A549 (cell line): ENCODE results near the gene RND2. TPM values are rescaled to one million over a fixed set of nuclear protein-coding genes. Genes with fewer than 3 reads are reported as not detected.

Source experiments
- ATAC-seq, 2 experiments: fragments of 200-7000 bp in 1 of 2; fragments of >200 bp in 1 of 2; cut with Nextera tagmentation in 1 of 2; cut with Tn5 transposase in 1 of 2; 3 replicates each; pipeline versions ENCODE4 v1.8.0 to v1.9.1; 2018 to 2020; ENCODE audit warnings: mild to moderate bottlenecking in 1 of 2, moderate library complexity in 1 of 2
- CTCF ChIA-PET: fragments of 300-600 bp; sonication (Branson Sonifier 250); formaldehyde crosslinking; extraction: SDS; loops from one replicate; lab custom pipeline; 2021; ENCODE audit warnings: antibody characterized with exemption, inconsistent platforms; lab: Yijun Ruan, JAX
- POLR2A ChIA-PET: fragments of 350-600 bp; formaldehyde crosslinking; extraction: SDS; loops from one replicate; lab custom pipeline; 2021; ENCODE audit warnings: antibody characterized with exemption, inconsistent platforms; lab: Yijun Ruan, JAX
- DNase-seq, 2 experiments: peaks; one replicate each; pipeline versions ENCODE4 v3.0.0 to v3.0.0-alpha.2; 2011 to 2016; ENCODE audit warnings: low read depth in 1 of 2, low spot score in 1 of 2
- FAIRE-seq: peaks from 2 replicates; lab custom pipeline; 2011; peaks lifted over from hg19 to GRCh38; lab: Jason Lieb, UNC
- H3K27ac ChIP-seq, 2 experiments: fragments of >200 bp; sonication (Bioruptor Twin); formaldehyde crosslinking; 3 replicates each; pipeline ENCODE4 v1.5.1; 2016 to 2017
- H3K4me1 ChIP-seq: fragments of >200 bp; sonication (Bioruptor Twin); formaldehyde crosslinking; 3 replicates; pipeline ENCODE4 v1.6.1; 2016
- H3K4me2 ChIP-seq: fragments of >200 bp; sonication (Bioruptor Twin); formaldehyde crosslinking; 3 replicates; pipeline ENCODE4 v1.6.1; 2016
- H3K4me3 ChIP-seq: fragments of >200 bp; sonication (Bioruptor Twin); formaldehyde crosslinking; 3 replicates; pipeline ENCODE4 v1.5.1; 2016
- H3K9me3 ChIP-seq: fragments of >200 bp; sonication (Bioruptor Twin); formaldehyde crosslinking; 3 replicates; pipeline ENCODE4 v1.6.1; 2016
- BHLHE40 ChIP-seq: IDR thresholded peaks from 2 replicates; pipeline ENCODE4 v1.6.1; 2012; ENCODE audit warnings: low read depth, low read length, inconsistent platforms
- FOSB ChIP-seq: fragments of 250-450 bp; sonication (Bioruptor Pico); IDR thresholded peaks from 2 replicates; pipeline ENCODE4 v1.5.0; 2020; ENCODE audit warnings: mild to moderate bottlenecking, moderate library complexity
- FOXS1 ChIP-seq: fragments of 250-450 bp; sonication (Bioruptor Pico); IDR thresholded peaks from 2 replicates; pipeline ENCODE4 v1.5.0; 2020; ENCODE audit warnings: mild to moderate bottlenecking, moderate library complexity
- KDM5A ChIP-seq: fragments of 200-600 bp; sonication (generic); IDR thresholded peaks from 2 replicates; pipeline ENCODE4 v1.6.1; 2016; ENCODE audit warnings: antibody characterized with exemption, mild to moderate bottlenecking
- MAZ ChIP-seq: fragments of 150-350 bp; IDR thresholded peaks from 2 replicates; pipeline ENCODE4 v1.6.1; 2014; ENCODE audit warnings: antibody characterized with exemption, low read depth, low read length, borderline replicate concordance
- MYC ChIP-seq: IDR thresholded peaks from 2 replicates; pipeline ENCODE4 v1.6.1; 2012; ENCODE audit warnings: mild to moderate bottlenecking, inconsistent platforms, low read length, improper control_type of control experiment, borderline replicate concordance
- NR3C1 ChIP-seq: fragments of >200 bp; sonication (Bioruptor Twin); formaldehyde crosslinking; IDR thresholded peaks from 3 replicates; pipeline ENCODE4 v1.6.1; 2017
- RCOR1 ChIP-seq: fragments of 150-350 bp; IDR thresholded peaks from 2 replicates; pipeline ENCODE4 v1.6.1; 2014; ENCODE audit warnings: antibody characterized with exemption, low read length, low read depth
- ZFP36 ChIP-seq: fragments of 450-650 bp; IDR thresholded peaks from 2 replicates; pipeline ENCODE4 v1.6.1; 2014; ENCODE audit warnings: borderline replicate concordance; ENCODE audit not compliant: partially characterized antibody
- ZNF302 ChIP-seq: fragments of 250-450 bp; sonication (Bioruptor Pico); IDR thresholded peaks from 2 replicates; pipeline ENCODE4 v1.9.0; 2021; ENCODE audit warnings: inconsistent platforms, mild to moderate bottlenecking, moderate library complexity
- ZSCAN20 ChIP-seq: fragments of 250-450 bp; sonication (Bioruptor Pico); IDR thresholded peaks from 2 replicates; pipeline ENCODE4 v1.8.0; 2022; ENCODE audit warnings: mild to moderate bottlenecking, moderate library complexity
- WGBS: methylation state at CpG from one replicate; pipeline ENCODE4 v1.1.6; 2017; ENCODE audit errors: missing lambda C conversion rate; 5-methylcytosine and 5-hydroxymethylcytosine counted together
- polyA plus RNA-seq, 4 experiments: library from polyadenylated mRNA; depleted of rRNA in 3 of 4; stranded (reverse); fragments of >200 nt; fragmentation: RNase III in 1 of 4; extraction: RNeasy Plus Mini Kit Qiagen cat#74134 plus additional on column Dnase treatment in 1 of 4; gene quantifications; 2 replicates in 3 of 4; 3 replicates in 1 of 4; pipeline ENCODE4 v1.2.3, GENCODE V29; 2011 to 2017
- TF ChIP-seq, protein P1 (sequence below): fragments of 250-450 bp; sonication (Bioruptor Pico); IDR thresholded peaks from 2 replicates; pipeline ENCODE4 v1.5.0; 2020; ENCODE audit warnings: low read depth, mild to moderate bottlenecking, moderate library complexity
- TF ChIP-seq, protein P2 (sequence below): IDR thresholded peaks from 2 replicates; pipeline ENCODE4 v1.6.1; 2012
- TF ChIP-seq, protein P3 (sequence below): fragments of >200 bp; sonication (Bioruptor Twin); formaldehyde crosslinking; IDR thresholded peaks from 3 replicates; pipeline ENCODE4 v1.6.1; 2016
- TF ChIP-seq, protein P4 (sequence below): fragments of >200 bp; sonication (Bioruptor Twin); formaldehyde crosslinking; IDR thresholded peaks from 2 replicates; pipeline ENCODE4 v1.6.1; 2016
- TF ChIP-seq, protein P5 (sequence below): IDR thresholded peaks from 2 replicates; pipeline ENCODE4 v1.6.1; 2012; ENCODE audit warnings: low read depth, borderline replicate concordance
- TF ChIP-seq, protein P6 (sequence below): IDR thresholded peaks from 2 replicates; pipeline ENCODE4 v1.6.1; 2012

Gene RND2
- polyA plus RNA-seq, 2 of the 4 experiments (the other 2 are of a cell fraction) = 0.19 to 0.28 TPM

DNA sequence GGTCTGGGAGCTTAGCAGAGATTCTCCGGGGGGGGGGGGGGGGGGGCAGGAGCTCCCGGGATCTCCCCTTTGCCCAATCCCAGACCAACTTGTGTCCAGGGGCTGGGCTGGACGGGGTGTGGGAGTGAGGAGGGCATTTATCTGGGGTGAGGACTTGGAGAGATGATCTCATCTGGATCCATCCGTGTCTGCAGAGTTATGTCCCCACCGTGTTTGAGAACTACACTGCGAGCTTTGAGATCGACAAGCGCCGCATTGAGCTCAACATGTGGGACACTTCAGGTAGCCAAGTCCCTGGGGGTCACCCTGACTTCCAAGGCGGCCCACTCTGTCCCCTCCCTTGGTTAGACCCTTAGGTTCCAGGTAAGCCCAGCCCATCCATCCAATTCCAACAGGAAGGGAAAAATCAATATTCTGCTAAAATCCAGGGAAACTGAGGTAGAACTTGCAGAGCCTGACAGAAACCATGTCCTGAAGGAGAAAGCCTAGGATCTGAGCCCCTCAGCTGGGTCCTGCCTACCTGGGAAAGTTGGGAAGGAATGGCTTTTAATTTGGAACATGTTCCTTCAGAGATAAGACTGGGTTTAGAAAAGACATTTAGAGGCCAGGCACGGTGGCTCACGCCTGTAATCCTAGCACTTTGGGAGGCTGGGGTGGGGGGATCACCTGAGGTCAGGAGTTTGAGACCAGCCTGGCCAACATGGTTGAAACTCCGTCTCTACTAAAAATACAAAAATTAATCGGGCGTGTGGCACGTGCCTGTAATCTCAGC, 921 bp downstream of the RND2 start:
- no peak overlapping the region for H3K27ac ChIP-seq
- CTCF ChIA-PET = interaction anchor here (1.5 to 2.3 kb wide), 3 partner anchors 13 to 147 kb away, joined by 3 to 21 read pairs (median 4); partner anchors contain the start of gene NBR1
- no peak overlapping the region for H3K4me2 ChIP-seq
- no peaks in the 10 kb centered on the region for H3K9me3 ChIP-seq
- 88% methylated on average over 15 of the region's 16 CpGs for WGBS
- H3K4me3 ChIP-seq = no peak overlapping the region
- no peak for ATAC-seq
- TF ChIP-seq, protein P1, sequence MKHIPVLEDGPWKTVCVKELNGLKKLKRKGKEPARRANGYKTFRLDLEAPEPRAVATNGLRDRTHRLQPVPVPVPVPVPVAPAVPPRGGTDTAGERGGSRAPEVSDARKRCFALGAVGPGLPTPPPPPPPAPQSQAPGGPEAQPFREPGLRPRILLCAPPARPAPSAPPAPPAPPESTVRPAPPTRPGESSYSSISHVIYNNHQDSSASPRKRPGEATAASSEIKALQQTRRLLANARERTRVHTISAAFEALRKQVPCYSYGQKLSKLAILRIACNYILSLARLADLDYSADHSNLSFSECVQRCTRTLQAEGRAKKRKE (CRISPR knock-in tag) = no peak
- TF ChIP-seq, protein P2, sequence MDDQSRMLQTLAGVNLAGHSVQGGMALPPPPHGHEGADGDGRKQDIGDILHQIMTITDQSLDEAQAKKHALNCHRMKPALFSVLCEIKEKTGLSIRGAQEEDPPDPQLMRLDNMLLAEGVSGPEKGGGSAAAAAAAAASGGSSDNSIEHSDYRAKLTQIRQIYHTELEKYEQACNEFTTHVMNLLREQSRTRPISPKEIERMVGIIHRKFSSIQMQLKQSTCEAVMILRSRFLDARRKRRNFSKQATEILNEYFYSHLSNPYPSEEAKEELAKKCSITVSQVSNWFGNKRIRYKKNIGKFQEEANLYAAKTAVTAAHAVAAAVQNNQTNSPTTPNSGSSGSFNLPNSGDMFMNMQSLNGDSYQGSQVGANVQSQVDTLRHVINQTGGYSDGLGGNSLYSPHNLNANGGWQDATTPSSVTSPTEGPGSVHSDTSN = no peak
- TF ChIP-seq, protein P3, sequence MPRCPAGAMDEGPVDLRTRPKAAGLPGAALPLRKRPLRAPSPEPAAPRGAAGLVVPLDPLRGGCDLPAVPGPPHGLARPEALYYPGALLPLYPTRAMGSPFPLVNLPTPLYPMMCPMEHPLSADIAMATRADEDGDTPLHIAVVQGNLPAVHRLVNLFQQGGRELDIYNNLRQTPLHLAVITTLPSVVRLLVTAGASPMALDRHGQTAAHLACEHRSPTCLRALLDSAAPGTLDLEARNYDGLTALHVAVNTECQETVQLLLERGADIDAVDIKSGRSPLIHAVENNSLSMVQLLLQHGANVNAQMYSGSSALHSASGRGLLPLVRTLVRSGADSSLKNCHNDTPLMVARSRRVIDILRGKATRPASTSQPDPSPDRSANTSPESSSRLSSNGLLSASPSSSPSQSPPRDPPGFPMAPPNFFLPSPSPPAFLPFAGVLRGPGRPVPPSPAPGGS = no peak
- TF ChIP-seq ZNF302 (CRISPR knock-in tag) (no peak), MAZ (no peak), NR3C1 (no peak), KDM5A (no peak)
- TF ChIP-seq, protein P4, sequence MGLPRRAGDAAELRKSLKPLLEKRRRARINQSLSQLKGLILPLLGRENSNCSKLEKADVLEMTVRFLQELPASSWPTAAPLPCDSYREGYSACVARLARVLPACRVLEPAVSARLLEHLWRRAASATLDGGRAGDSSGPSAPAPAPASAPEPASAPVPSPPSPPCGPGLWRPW = no peak
- TF ChIP-seq, all 56 proteins: peak for 0
- POLR2A ChIA-PET = interaction anchor here (0.8 to 2.0 kb wide), 2 partner anchors 28 to 290 kb away, joined by 4 to 6 read pairs; partner anchors contain the start of gene RPL27
- DNase-seq (no peak), FAIRE-seq (no peak)
- H3K4me1 ChIP-seq = peaks cover 12% of the 10 kb centered on the region

DNA sequence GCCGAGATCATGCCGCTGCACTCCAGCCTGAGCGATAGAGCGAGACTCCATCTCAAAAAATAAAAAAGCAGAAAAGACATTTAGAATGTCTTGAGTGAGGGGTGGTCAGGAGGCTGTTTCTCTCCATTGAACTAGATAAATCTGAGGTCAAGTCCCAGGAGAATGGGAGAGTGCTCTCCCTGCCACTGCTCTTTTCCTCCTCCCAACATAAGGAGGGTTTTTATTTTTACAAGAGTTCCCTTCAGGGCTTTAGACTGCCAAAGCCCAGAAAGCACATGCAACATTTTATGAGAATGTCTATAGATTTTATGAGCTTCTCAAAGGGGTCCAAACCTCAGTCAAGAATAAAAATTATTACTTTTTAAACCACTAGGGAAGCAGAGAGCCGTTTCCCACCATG, 1.6 kb downstream of the RND2 start:
- Histone ChIP-seq H3K27ac (no peak overlapping the region), H3K4me1 (peaks cover 12% of the 10 kb centered on the region), H3K9me3 (no peaks in the 10 kb centered on the region), H3K4me3 (no peak overlapping the region), H3K4me2 (no peak overlapping the region)
- ChIA-PET POLR2A (interaction anchor here (2.0 kb wide), 1 partner anchor 289 kb away, joined by 6 read pairs; no protein-coding TSS in a partner anchor), CTCF (interaction anchor here (1.5 to 1.7 kb wide), 2 partner anchors 13 to 14 kb away, joined by 3 to 4 read pairs; no protein-coding TSS in a partner anchor)
- TF ChIP-seq, protein P5, sequence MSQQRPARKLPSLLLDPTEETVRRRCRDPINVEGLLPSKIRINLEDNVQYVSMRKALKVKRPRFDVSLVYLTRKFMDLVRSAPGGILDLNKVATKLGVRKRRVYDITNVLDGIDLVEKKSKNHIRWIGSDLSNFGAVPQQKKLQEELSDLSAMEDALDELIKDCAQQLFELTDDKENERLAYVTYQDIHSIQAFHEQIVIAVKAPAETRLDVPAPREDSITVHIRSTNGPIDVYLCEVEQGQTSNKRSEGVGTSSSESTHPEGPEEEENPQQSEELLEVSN = no peak
- TF ChIP-seq, protein P6, sequence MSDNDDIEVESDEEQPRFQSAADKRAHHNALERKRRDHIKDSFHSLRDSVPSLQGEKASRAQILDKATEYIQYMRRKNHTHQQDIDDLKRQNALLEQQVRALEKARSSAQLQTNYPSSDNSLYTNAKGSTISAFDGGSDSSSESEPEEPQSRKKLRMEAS = no peak
- no peak for TF ChIP-seq ZFP36
- TF ChIP-seq RCOR1 = no peak
- no peak for TF ChIP-seq ZSCAN20 (CRISPR knock-in tag)
- TF ChIP-seq FOSB (CRISPR knock-in tag) = no peak
- TF ChIP-seq BHLHE40 = no peak
- TF ChIP-seq MYC = no peak
- no peak for TF ChIP-seq FOXS1 (CRISPR knock-in tag)
- ATAC-seq (no peak), DNase-seq (no peak), FAIRE-seq (no peak)
- 79% methylated on average over 5 of the region's 5 CpGs for WGBS
